GM12878 (cell line): ENCODE results near the gene STAB2.

Source experiments
- BMI1 ChIP-seq: fragments of 450-650 bp; IDR thresholded peaks from 2 replicates; pipeline ENCODE4 v1.6.1; 2016; ENCODE audit warnings: mild to moderate bottlenecking, moderate library complexity, borderline replicate concordance
- CTCF ChIP-seq, 3 experiments: IDR thresholded peaks in 2 of 3; conservative IDR thresholded peaks in 1 of 3; 2 replicates each; pipeline ENCODE4 v1.5.1; 2011; ENCODE audit warnings: low read depth in 3 of 3, low read length in 3 of 3, mild to moderate bottlenecking in 3 of 3, control low read depth in 2 of 3, moderate library complexity in 2 of 3, inconsistent platforms in 1 of 3, mixed read lengths in 1 of 3; ENCODE audit not compliant: control insufficient read depth in 2 of 3, insufficient read depth in 1 of 3; ENCODE audit errors: extremely low read depth in 1 of 3
- E2F4 ChIP-seq: IDR thresholded peaks from 2 replicates; pipeline ENCODE4 v1.6.1; 2012; ENCODE audit warnings: low read depth, low read length, improper control_type of control experiment
- FOS ChIP-seq: IDR thresholded peaks from 3 replicates; pipeline ENCODE4 v1.6.1; 2011; ENCODE audit warnings: borderline replicate concordance; ENCODE audit not compliant: insufficient read length; ENCODE audit errors: extremely low read depth
- IRF4 ChIP-seq: IDR thresholded peaks from 2 replicates; pipeline ENCODE4 v1.6.1; 2011; ENCODE audit warnings: low read depth, low read length
- NFYB ChIP-seq: IDR thresholded peaks from 2 replicates; pipeline ENCODE4 v1.6.1; 2011; ENCODE audit warnings: low read depth, mild to moderate bottlenecking, low read length, improper control_type of control experiment, moderate library complexity; ENCODE audit not compliant: insufficient read depth
- NRF1 ChIP-seq: conservative IDR thresholded peaks from 2 replicates; pipeline ENCODE4 v1.6.1; 2011; ENCODE audit warnings: mild to moderate bottlenecking, low read depth, low read length, improper control_type of control experiment
- POLR2A ChIP-seq: IDR thresholded peaks from 2 replicates; pipeline ENCODE4 v1.6.1; 2011; ENCODE audit warnings: low read depth, mild to moderate bottlenecking, low read length
- SRF ChIP-seq, 2 experiments: IDR thresholded peaks; 2 replicates each; pipeline ENCODE4 v1.6.1; 2011; ENCODE audit warnings: low read depth in 2 of 2, low read length in 2 of 2, mild to moderate bottlenecking in 1 of 2, moderate library complexity in 1 of 2
- STAT1 ChIP-seq: fragments of 450-650 bp; conservative IDR thresholded peaks from 2 replicates; pipeline ENCODE4 v1.6.1; 2014; ENCODE audit warnings: antibody characterized with exemption, mild to moderate bottlenecking
- TCF7 ChIP-seq: IDR thresholded peaks from 2 replicates; pipeline ENCODE4 v1.6.1; 2014; ENCODE audit warnings: antibody characterized with exemption, borderline replicate concordance
- USF1 ChIP-seq: IDR thresholded peaks from 2 replicates; pipeline ENCODE4 v1.6.1; 2011; ENCODE audit warnings: borderline replicate concordance, low read depth, mild to moderate bottlenecking, moderate library complexity, mixed read lengths, low read length; ENCODE audit not compliant: insufficient read depth; ENCODE audit errors: extremely low read length

- TF ChIP-seq USF1 (no peak), BMI1 (no peak), NRF1 (no peak), TCF7 (no peak), SRF (IDR thresholded peaks at IDR 0.05; ENCODE audit: low read depth in 2 of 2, low read length in 2 of 2) (no peak), CTCF (IDR thresholded peaks at IDR 0.05 in 2 of 3, conservative IDR thresholded peaks at IDR 0.05 in 1 of 3; ENCODE audit: control insufficient read depth in 2 of 3, extremely low read depth in 1 of 3, insufficient read depth in 1 of 3, low read depth in 3 of 3, low read length in 3 of 3) (no peak), STAT1 (no peak), POLR2A (no peak), IRF4 (no peak), NFYB (no peak), E2F4 (no peak), FOS (no peak)
These were observed 140.6 kb downstream of the STAB2 start for GRCh38 chr12:103727638-103728037.
